A549 (cell line): ENCODE results near the gene SEMA5B. TPM values are rescaled to one million over a fixed set of nuclear protein-coding genes. Genes with fewer than 3 reads are reported as not detected.

Experiments
- ATAC-seq, 2 experiments: fragments of 200-7000 bp in 1 of 2; fragments of >200 bp in 1 of 2; cut with Nextera tagmentation in 1 of 2; cut with Tn5 transposase in 1 of 2; 3 replicates each; pipeline versions ENCODE4 v1.8.0 to v1.9.1; 2018 to 2020; ENCODE audit warnings: mild to moderate bottlenecking in 1 of 2, moderate library complexity in 1 of 2
- CTCF ChIA-PET: fragments of 300-600 bp; sonication (Branson Sonifier 250); formaldehyde crosslinking; extraction: SDS; loops from one replicate; lab custom pipeline; 2021; ENCODE audit warnings: antibody characterized with exemption, inconsistent platforms; lab: Yijun Ruan, JAX
- POLR2A ChIA-PET: fragments of 350-600 bp; formaldehyde crosslinking; extraction: SDS; loops from one replicate; lab custom pipeline; 2021; ENCODE audit warnings: antibody characterized with exemption, inconsistent platforms; lab: Yijun Ruan, JAX
- DNase-seq, 2 experiments: peaks; one replicate each; pipeline versions ENCODE4 v3.0.0 to v3.0.0-alpha.2; 2011 to 2016; ENCODE audit warnings: low read depth in 1 of 2, low spot score in 1 of 2
- FAIRE-seq: peaks from 2 replicates; lab custom pipeline; 2011; peaks lifted over from hg19 to GRCh38; lab: Jason Lieb, UNC
- H3K27ac ChIP-seq, 2 experiments: fragments of >200 bp; sonication (Bioruptor Twin); formaldehyde crosslinking; 3 replicates each; pipeline ENCODE4 v1.5.1; 2016 to 2017
- H3K4me1 ChIP-seq: fragments of >200 bp; sonication (Bioruptor Twin); formaldehyde crosslinking; 3 replicates; pipeline ENCODE4 v1.6.1; 2016
- H3K4me2 ChIP-seq: fragments of >200 bp; sonication (Bioruptor Twin); formaldehyde crosslinking; 3 replicates; pipeline ENCODE4 v1.6.1; 2016
- H3K4me3 ChIP-seq: fragments of >200 bp; sonication (Bioruptor Twin); formaldehyde crosslinking; 3 replicates; pipeline ENCODE4 v1.5.1; 2016
- H3K9me3 ChIP-seq: fragments of >200 bp; sonication (Bioruptor Twin); formaldehyde crosslinking; 3 replicates; pipeline ENCODE4 v1.6.1; 2016
- CBX2 ChIP-seq: fragments of 200-600 bp; sonication (generic); IDR thresholded peaks from 2 replicates; pipeline ENCODE4 v1.6.1; 2016; ENCODE audit warnings: low read depth, mild to moderate bottlenecking, borderline replicate concordance
- CHD2 ChIP-seq: fragments of 150-350 bp; IDR thresholded peaks from 2 replicates; pipeline ENCODE4 v1.6.1; 2014; ENCODE audit warnings: low read length; ENCODE audit not compliant: partially characterized antibody
- EHMT2 ChIP-seq: fragments of 200-600 bp; sonication (generic); IDR thresholded peaks from 2 replicates; pipeline ENCODE4 v1.6.1; 2016; ENCODE audit warnings: antibody characterized with exemption, low read depth, mild to moderate bottlenecking, moderate library complexity
- ESRRA ChIP-seq: fragments of 150-350 bp; IDR thresholded peaks from 2 replicates; pipeline ENCODE4 v1.6.1; 2014; ENCODE audit warnings: mild to moderate bottlenecking, low read length, borderline replicate concordance
- FOXS1 ChIP-seq: fragments of 250-450 bp; sonication (Bioruptor Pico); IDR thresholded peaks from 2 replicates; pipeline ENCODE4 v1.5.0; 2020; ENCODE audit warnings: mild to moderate bottlenecking, moderate library complexity
- HOXA7 ChIP-seq: fragments of 250-450 bp; sonication (Bioruptor Pico); IDR thresholded peaks from 2 replicates; pipeline ENCODE4 v1.5.0; 2020; ENCODE audit warnings: mild to moderate bottlenecking, moderate library complexity
- MYC ChIP-seq: IDR thresholded peaks from 2 replicates; pipeline ENCODE4 v1.6.1; 2012; ENCODE audit warnings: mild to moderate bottlenecking, inconsistent platforms, low read length, improper control_type of control experiment, borderline replicate concordance
- NPAS2 ChIP-seq: fragments of 250-450 bp; sonication (Bioruptor Pico); IDR thresholded peaks from 2 replicates; pipeline ENCODE4 v1.8.0; 2022; ENCODE audit warnings: mild to moderate bottlenecking, moderate library complexity, borderline replicate concordance
- PHF8 ChIP-seq: fragments of 200-600 bp; sonication (generic); IDR thresholded peaks from 2 replicates; pipeline ENCODE4 v1.6.1; 2016; ENCODE audit warnings: low read depth, mild to moderate bottlenecking, antibody characterized with exemption, moderate library complexity, borderline replicate concordance
- POLR2AphosphoS2 ChIP-seq: conservative IDR thresholded peaks from 2 replicates; pipeline ENCODE4 v1.6.1; 2012; ENCODE audit warnings: low read length, improper control_type of control experiment, inconsistent platforms
- RAD21 ChIP-seq, 2 experiments: fragments of >200 bp in 1 of 2; sonication (Bioruptor Twin) in 1 of 2; formaldehyde crosslinking in 1 of 2; IDR thresholded peaks in 1 of 2; conservative IDR thresholded peaks in 1 of 2; 2 replicates in 1 of 2; 3 replicates in 1 of 2; pipeline ENCODE4 v1.6.1; 2012 to 2018; ENCODE audit warnings: inconsistent platforms in 1 of 2
- SREBF2 ChIP-seq: fragments of 450-650 bp; IDR thresholded peaks from 2 replicates; pipeline ENCODE4 v1.6.1; 2014; ENCODE audit warnings: mild to moderate bottlenecking, moderate library complexity
- TP53 ChIP-seq: fragments of 250-450 bp; sonication (Bioruptor Pico); IDR thresholded peaks from 2 replicates; pipeline ENCODE4 v1.5.0; 2021; ENCODE audit warnings: mild to moderate bottlenecking, moderate library complexity
- ZC3H11A ChIP-seq: fragments of 450-650 bp; IDR thresholded peaks from 2 replicates; pipeline ENCODE4 v1.6.1; 2014; ENCODE audit warnings: antibody characterized with exemption, mild to moderate bottlenecking
- ZSCAN20 ChIP-seq: fragments of 250-450 bp; sonication (Bioruptor Pico); IDR thresholded peaks from 2 replicates; pipeline ENCODE4 v1.8.0; 2022; ENCODE audit warnings: mild to moderate bottlenecking, moderate library complexity
- WGBS: methylation state at CpG from one replicate; pipeline ENCODE4 v1.1.6; 2017; ENCODE audit errors: missing lambda C conversion rate; 5-methylcytosine and 5-hydroxymethylcytosine counted together
- polyA plus RNA-seq, 4 experiments: library from polyadenylated mRNA; depleted of rRNA in 3 of 4; stranded (reverse); fragments of >200 nt; fragmentation: RNase III in 1 of 4; extraction: RNeasy Plus Mini Kit Qiagen cat#74134 plus additional on column Dnase treatment in 1 of 4; gene quantifications; 2 replicates in 3 of 4; 3 replicates in 1 of 4; pipeline ENCODE4 v1.2.3, GENCODE V29; 2011 to 2017
- TF ChIP-seq, protein P1 (sequence below): fragments of 200-600 bp; sonication (generic); IDR thresholded peaks from 2 replicates; pipeline ENCODE4 v1.6.1; 2016; ENCODE audit warnings: antibody characterized with exemption, mild to moderate bottlenecking, moderate library complexity
- TF ChIP-seq, protein P2 (sequence below): fragments of >200 bp; sonication (Bioruptor Twin); formaldehyde crosslinking; IDR thresholded peaks from 2 replicates; pipeline ENCODE4 v1.6.1; 2016
- TF ChIP-seq, protein P3 (sequence below): fragments of 250-450 bp; sonication (Bioruptor Pico); IDR thresholded peaks from 2 replicates; pipeline ENCODE4 v1.5.0; 2020; ENCODE audit warnings: low read depth, mild to moderate bottlenecking, moderate library complexity
- TF ChIP-seq, protein P4 (sequence below): IDR thresholded peaks from 2 replicates; pipeline ENCODE4 v1.6.1; 2012
- TF ChIP-seq, protein P5 (sequence below): fragments of >200 bp; sonication (Bioruptor Twin); formaldehyde crosslinking; IDR thresholded peaks from 3 replicates; pipeline ENCODE4 v1.6.1; 2016
- TF ChIP-seq, protein P6 (sequence below): IDR thresholded peaks from 2 replicates; pipeline ENCODE4 v1.6.1; 2012; ENCODE audit warnings: low read depth, borderline replicate concordance

The SEMA5B gene
- polyA plus RNA-seq, 2 of the 4 experiments (the other 2 are of a cell fraction) = 0.03 TPM; not detected in 1

DNA sequence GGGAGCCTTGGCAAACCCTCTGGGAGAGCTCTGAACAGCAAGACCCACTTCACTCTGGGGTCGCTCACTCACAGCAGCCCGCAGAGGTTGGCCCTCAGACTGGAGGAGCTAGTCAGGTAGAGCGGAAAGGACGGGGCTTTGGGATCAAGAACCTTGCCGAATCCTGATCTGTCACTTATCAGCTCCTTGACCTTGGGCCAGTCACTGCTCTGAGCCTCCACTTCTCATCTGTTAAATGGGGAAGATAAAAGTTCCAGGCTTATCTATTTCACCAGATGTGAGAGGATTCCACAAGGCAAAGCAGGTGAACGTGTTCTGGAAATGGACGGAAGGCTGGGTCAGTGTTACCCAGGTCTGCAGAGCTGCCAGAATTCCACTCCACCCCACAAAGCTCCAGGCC is 29.4 kb downstream of the SEMA5B start (continued):
- TF ChIP-seq, protein P1, sequence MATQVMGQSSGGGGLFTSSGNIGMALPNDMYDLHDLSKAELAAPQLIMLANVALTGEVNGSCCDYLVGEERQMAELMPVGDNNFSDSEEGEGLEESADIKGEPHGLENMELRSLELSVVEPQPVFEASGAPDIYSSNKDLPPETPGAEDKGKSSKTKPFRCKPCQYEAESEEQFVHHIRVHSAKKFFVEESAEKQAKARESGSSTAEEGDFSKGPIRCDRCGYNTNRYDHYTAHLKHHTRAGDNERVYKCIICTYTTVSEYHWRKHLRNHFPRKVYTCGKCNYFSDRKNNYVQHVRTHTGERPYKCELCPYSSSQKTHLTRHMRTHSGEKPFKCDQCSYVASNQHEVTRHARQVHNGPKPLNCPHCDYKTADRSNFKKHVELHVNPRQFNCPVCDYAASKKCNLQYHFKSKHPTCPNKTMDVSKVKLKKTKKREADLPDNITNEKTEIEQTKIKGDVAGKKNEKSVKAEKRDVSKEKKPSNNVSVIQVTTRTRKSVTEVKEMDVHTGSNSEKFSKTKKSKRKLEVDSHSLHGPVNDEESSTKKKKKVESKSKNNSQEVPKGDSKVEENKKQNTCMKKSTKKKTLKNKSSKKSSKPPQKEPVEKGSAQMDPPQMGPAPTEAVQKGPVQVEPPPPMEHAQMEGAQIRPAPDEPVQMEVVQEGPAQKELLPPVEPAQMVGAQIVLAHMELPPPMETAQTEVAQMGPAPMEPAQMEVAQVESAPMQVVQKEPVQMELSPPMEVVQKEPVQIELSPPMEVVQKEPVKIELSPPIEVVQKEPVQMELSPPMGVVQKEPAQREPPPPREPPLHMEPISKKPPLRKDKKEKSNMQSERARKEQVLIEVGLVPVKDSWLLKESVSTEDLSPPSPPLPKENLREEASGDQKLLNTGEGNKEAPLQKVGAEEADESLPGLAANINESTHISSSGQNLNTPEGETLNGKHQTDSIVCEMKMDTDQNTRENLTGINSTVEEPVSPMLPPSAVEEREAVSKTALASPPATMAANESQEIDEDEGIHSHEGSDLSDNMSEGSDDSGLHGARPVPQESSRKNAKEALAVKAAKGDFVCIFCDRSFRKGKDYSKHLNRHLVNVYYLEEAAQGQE = no peak
- TF ChIP-seq TP53 (no peak), SREBF2 (no peak)
- TF ChIP-seq, protein P2, sequence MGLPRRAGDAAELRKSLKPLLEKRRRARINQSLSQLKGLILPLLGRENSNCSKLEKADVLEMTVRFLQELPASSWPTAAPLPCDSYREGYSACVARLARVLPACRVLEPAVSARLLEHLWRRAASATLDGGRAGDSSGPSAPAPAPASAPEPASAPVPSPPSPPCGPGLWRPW = no peak
- TF ChIP-seq, protein P3, sequence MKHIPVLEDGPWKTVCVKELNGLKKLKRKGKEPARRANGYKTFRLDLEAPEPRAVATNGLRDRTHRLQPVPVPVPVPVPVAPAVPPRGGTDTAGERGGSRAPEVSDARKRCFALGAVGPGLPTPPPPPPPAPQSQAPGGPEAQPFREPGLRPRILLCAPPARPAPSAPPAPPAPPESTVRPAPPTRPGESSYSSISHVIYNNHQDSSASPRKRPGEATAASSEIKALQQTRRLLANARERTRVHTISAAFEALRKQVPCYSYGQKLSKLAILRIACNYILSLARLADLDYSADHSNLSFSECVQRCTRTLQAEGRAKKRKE (CRISPR knock-in tag) = no peak

DNA sequence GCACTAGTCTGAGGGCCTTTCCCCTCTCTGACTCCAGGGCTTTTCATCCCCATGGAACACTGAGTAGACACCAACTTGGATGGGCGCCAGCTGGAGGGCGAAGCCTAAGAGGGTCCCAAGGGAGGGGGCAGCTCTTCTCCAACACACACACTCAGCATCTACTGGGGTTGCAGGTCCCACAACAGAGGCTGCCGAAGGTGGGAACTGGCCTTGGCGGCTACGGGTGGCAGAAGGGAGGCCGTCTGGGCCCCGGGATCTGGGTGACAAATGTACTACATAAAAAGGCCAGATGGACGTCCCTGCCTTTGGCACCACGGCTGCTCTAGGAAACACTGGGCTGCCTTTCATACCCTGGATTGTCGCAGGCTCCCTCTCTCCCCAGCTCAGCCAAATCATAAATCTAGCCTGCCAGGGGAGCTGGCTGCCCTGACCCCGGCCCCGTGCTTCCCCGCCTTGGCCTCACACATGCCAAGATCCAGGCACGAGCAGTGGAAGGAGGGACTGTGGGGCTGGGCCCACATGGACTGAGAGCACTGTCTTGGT is 31.5 kb downstream of the SEMA5B start:
- ChIA-PET CTCF (interaction anchor here (1.1 kb wide), 1 partner anchor 18 kb away, joined by 3 read pairs; no protein-coding TSS in a partner anchor), POLR2A (no interaction called here)
- ATAC-seq = no peak
- H3K4me3 ChIP-seq = no peak overlapping the region
- 72% methylated on average over 14 of the region's 14 CpGs for WGBS
- H3K4me1 ChIP-seq = no peaks in the 10 kb centered on the region
- TF ChIP-seq RAD21 (conservative IDR thresholded peaks at IDR 0.05 in 1 of 2, IDR thresholded peaks at IDR 0.05 in 1 of 2) (no peak), MYC (no peak), HOXA7 (CRISPR knock-in tag) (no peak), TP53 (no peak), ZSCAN20 (CRISPR knock-in tag) (no peak), PHF8 (no peak), ZC3H11A (no peak), NPAS2 (CRISPR knock-in tag) (no peak), ESRRA (no peak), CHD2 (no peak), CBX2 (no peak)
- TF ChIP-seq, protein P4, sequence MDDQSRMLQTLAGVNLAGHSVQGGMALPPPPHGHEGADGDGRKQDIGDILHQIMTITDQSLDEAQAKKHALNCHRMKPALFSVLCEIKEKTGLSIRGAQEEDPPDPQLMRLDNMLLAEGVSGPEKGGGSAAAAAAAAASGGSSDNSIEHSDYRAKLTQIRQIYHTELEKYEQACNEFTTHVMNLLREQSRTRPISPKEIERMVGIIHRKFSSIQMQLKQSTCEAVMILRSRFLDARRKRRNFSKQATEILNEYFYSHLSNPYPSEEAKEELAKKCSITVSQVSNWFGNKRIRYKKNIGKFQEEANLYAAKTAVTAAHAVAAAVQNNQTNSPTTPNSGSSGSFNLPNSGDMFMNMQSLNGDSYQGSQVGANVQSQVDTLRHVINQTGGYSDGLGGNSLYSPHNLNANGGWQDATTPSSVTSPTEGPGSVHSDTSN = no peak
- TF ChIP-seq, protein P5, sequence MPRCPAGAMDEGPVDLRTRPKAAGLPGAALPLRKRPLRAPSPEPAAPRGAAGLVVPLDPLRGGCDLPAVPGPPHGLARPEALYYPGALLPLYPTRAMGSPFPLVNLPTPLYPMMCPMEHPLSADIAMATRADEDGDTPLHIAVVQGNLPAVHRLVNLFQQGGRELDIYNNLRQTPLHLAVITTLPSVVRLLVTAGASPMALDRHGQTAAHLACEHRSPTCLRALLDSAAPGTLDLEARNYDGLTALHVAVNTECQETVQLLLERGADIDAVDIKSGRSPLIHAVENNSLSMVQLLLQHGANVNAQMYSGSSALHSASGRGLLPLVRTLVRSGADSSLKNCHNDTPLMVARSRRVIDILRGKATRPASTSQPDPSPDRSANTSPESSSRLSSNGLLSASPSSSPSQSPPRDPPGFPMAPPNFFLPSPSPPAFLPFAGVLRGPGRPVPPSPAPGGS = no peak
- no peak overlapping the region for H3K27ac ChIP-seq
- DNase-seq = no peak
- no peak overlapping the region for H3K4me2 ChIP-seq
- no peak for FAIRE-seq
- H3K9me3 ChIP-seq = no peaks in the 10 kb centered on the region

DNA sequence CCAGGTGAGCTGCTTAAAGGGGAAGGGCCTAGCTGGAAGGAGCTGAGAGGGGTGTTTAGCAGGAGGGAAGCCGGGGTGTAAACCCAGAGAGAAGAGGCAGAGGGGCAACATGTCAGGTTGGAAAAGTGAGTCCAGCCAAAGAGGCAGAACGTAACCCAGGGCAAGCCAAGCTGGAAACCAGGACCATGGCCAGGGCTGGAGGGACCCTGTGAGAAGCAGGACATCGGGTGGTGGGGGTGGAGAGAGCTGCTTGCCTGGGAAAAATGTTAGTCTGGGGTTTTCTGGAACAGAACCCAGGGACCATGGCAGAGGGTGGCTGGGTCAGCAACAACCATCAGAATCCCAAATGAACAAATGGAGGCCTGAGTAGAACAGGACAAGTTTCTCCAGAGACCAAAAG is 32.6 kb downstream of the SEMA5B start:
- H3K4me1 ChIP-seq = no peaks in the 10 kb centered on the region
- TF ChIP-seq EHMT2 (no peak), PHF8 (no peak), SREBF2 (no peak), FOXS1 (CRISPR knock-in tag) (no peak), POLR2AphosphoS2 (no peak)
- TF ChIP-seq, protein P6, sequence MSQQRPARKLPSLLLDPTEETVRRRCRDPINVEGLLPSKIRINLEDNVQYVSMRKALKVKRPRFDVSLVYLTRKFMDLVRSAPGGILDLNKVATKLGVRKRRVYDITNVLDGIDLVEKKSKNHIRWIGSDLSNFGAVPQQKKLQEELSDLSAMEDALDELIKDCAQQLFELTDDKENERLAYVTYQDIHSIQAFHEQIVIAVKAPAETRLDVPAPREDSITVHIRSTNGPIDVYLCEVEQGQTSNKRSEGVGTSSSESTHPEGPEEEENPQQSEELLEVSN = no peak
- TF ChIP-seq, protein P3 (CRISPR knock-in tag) = no peak
- no peak overlapping the region for H3K4me3 ChIP-seq
- POLR2A ChIA-PET = no interaction called here
- FAIRE-seq (no peak), DNase-seq (no peak), ATAC-seq (no peak)
- no peaks in the 10 kb centered on the region for H3K9me3 ChIP-seq
- H3K4me2 ChIP-seq = no peak overlapping the region
- no peak overlapping the region for H3K27ac ChIP-seq
- CTCF ChIA-PET = interaction anchor here (1.1 kb wide), 1 partner anchor 10 kb away, joined by 3 read pairs; no protein-coding TSS in a partner anchor
- 31% methylated on average over 3 of the region's 3 CpGs for WGBS
